Uterine smooth muscle cell (primary cell): ENCODE results near the gene IZUMO1. TPM values are rescaled to one million over a fixed set of nuclear protein-coding genes. Genes with fewer than 3 reads are reported as not detected.

ENCODE experiments used
- total RNA-seq: library from RNA; depleted of rRNA; stranded (reverse); fragments of >200 nt; gene quantifications from 2 replicates; pipeline ENCODE4 v1.2.3, GENCODE V29; 2014

The IZUMO1 gene
- total RNA-seq: not detected in 2 replicates

GRCh38 chr19:48746738-48747575 lies at the start of gene IZUMO1:
Gene IZUMO1, minus strand, starts transcription at chr19:48746909. Its CDS starts 1,050 bp downstream, at chr19:48745859.

GRCh38 chr19:48755084-48755641 lies 8.5 kb upstream of the IZUMO1 start, which contains the start of gene FGF21:
Gene FGF21, plus strand, starts transcription at chr19:48755524. Its CDS starts 713 bp downstream, at chr19:48756237.

GRCh38 chr19:48752496-48753365 lies 6.0 kb upstream of the IZUMO1 start, which contains the start of gene FUT1:
Gene FUT1, minus strand, starts transcription at chr19:48752641. Its CDS starts 1,360 bp downstream, at chr19:48751281.

GRCh38 chr19:48740164-48740972 lies 6.3 kb downstream of the IZUMO1 start, which contains the start of gene RASIP1:
Gene RASIP1, minus strand, starts transcription at chr19:48740610. Its CDS starts 328 bp downstream, at chr19:48740282.

GRCh38 chr19:48719263-48720171 lies 27.2 kb downstream of the IZUMO1 start, which contains the start of gene MAMSTR:
Gene MAMSTR, minus strand, starts transcription at chr19:48719725. Its CDS starts 694 bp downstream, at chr19:48719031.

GRCh38 chr19:48695743-48696352 lies 50.9 kb downstream of the IZUMO1 start, which contains the start of gene FUT2:
Gene FUT2, plus strand, starts transcription at chr19:48695971. Its CDS starts 6,986 bp downstream, at chr19:48702957.

Other genes with a start within 250 kb of the IZUMO1 start
- gene LMTK3, start 235.1 kb downstream of the IZUMO1 start, total RNA-seq: under 0.01 and 0.37 TPM in 2 replicates
- gene SULT2B1, start 194.7 kb downstream of the IZUMO1 start, total RNA-seq: not detected in 2 replicates
- gene SPACA4, start 140.2 kb downstream of the IZUMO1 start, total RNA-seq: not detected in 2 replicates
- 0.25 and 0.77 TPM in 2 replicates for gene FAM83E, start 131.8 kb downstream of the IZUMO1 start, total RNA-seq
- 1,690 and 1,891 TPM in 2 replicates for gene RPL18, start 127.7 kb downstream of the IZUMO1 start, total RNA-seq
- 7.4 and 8.4 TPM in 2 replicates for gene SPHK2, start 127.4 kb downstream of the IZUMO1 start, total RNA-seq
- gene DBP, start 109.5 kb downstream of the IZUMO1 start, total RNA-seq: 3.9 and 7.6 TPM in 2 replicates
- gene CA11, start 100.7 kb downstream of the IZUMO1 start, total RNA-seq: 0.77 and 2.1 TPM in 2 replicates
- not detected in 2 replicates for gene NTN5, start 73.9 kb downstream of the IZUMO1 start, total RNA-seq
- 0.11 TPM in 1 of 2 replicates, not detected in the other for gene FUT2, start 50.9 kb downstream of the IZUMO1 start, total RNA-seq
- gene MAMSTR, start 27.2 kb downstream of the IZUMO1 start, total RNA-seq: 1.1 and 1.2 TPM in 2 replicates
- gene RASIP1, start 6.3 kb downstream of the IZUMO1 start, total RNA-seq: 0.44 and 0.87 TPM in 2 replicates
- 0.33 and 1.1 TPM in 2 replicates for gene FUT1, start 5.7 kb upstream of the IZUMO1 start, total RNA-seq
- gene FGF21, start 8.6 kb upstream of the IZUMO1 start, total RNA-seq: not detected in 2 replicates
- gene BCAT2, start 64.1 kb upstream of the IZUMO1 start, total RNA-seq: 27.8 and 36.2 TPM in 2 replicates
- 6.0 and 16.1 TPM in 2 replicates for gene HSD17B14, start 89.6 kb upstream of the IZUMO1 start, total RNA-seq
- 12.0 and 15.5 TPM in 2 replicates for gene PLEKHA4, start 121.7 kb upstream of the IZUMO1 start, total RNA-seq
- 124 and 144 TPM in 2 replicates for gene PPP1R15A, start 125.5 kb upstream of the IZUMO1 start, total RNA-seq
- gene TULP2, start 151.8 kb upstream of the IZUMO1 start, total RNA-seq: 0.37 TPM in 1 of 2 replicates, not detected in the other
- gene NUCB1, start 153.4 kb upstream of the IZUMO1 start, total RNA-seq: 69.9 and 197 TPM in 2 replicates
- not detected in 2 replicates for gene DHDH, start 186.8 kb upstream of the IZUMO1 start, total RNA-seq
- gene BAX, start 208.0 kb upstream of the IZUMO1 start, total RNA-seq: 64.2 and 70.1 TPM in 2 replicates
- 901 and 3,848 TPM in 2 replicates for gene FTL, start 218.4 kb upstream of the IZUMO1 start, total RNA-seq
- gene GYS1, start 246.4 kb upstream of the IZUMO1 start, total RNA-seq: 23.4 and 31.5 TPM in 2 replicates
- gene RUVBL2, start 247.0 kb upstream of the IZUMO1 start, total RNA-seq: 213 and 418 TPM in 2 replicates